H4 (cell line): Measurements from ENCODE around the gene TIRAP. TPM values are rescaled to one million over a fixed set of nuclear protein-coding genes. Genes with fewer than 3 reads are reported as not detected.

ENCODE experiments used
- DNase-seq: peaks from one replicate; pipeline ENCODE4 v3.0.0-alpha.2; 2015; ENCODE audit warnings: low spot score
- total RNA-seq: library from RNA; depleted of rRNA; stranded (reverse); fragments of >200 nt; shearing (Covaris generic); gene quantifications from 2 replicates; pipeline ENCODE4 v1.2.3, GENCODE V29; 2014

The TIRAP gene
- total RNA-seq, 1 experiment from 2014 or later, result 3.9 TPM

DNA sequence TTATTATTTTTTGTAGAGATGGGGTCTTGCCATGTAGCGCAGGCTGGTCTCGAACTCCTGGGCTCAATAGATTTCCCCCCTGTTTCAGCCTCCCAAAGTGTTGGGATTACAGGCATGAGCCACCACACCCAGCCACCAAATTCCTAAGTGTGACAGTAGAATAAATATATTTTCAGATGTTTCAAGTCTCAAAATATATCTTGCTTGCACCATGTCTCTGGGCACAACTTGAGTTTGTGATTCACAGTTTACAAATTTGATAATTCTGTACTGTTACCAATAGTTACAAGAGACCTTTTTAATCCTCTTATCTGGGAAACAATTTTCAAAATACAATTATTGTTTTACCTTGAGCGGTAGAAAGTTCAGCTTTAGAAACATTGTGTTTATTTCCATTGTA lies 40.1 kb downstream of the TIRAP start:
- no peak for DNase-seq

DNA sequence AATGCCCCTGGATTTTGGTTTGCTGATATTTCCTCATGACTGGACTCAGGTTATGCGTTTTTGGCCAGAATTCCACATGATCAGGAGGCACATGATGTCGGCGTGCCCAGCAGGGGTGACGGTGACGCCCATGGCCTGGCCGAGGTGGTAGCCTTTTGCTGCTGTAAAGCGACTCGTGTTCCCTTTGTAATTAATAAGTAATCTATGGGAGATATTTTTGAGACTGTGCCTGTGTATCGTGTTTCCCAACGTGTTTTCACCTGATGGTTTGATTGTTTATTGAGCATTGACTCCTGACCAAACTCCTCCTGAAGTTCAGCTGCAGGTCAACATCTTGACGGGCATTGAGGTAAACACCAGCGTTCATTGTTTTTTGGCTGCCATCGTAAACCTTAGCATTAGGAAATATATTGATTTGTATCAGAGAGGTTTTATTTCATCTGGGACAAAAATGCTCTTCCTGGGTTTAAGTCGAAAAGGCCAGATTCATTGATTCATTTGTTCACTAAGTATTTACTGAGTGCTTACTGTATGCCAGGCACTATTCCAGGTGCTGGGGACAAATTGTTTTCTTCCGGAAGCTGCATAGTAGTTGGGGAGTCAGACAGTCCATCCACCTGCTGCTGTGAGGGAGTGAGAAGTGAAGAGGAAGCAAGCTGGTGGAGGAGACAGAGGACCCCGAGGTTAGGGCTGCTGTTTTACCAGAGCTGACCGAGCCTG lies 44.5 kb downstream of the TIRAP start:
- DNase-seq, result no peak

DNA sequence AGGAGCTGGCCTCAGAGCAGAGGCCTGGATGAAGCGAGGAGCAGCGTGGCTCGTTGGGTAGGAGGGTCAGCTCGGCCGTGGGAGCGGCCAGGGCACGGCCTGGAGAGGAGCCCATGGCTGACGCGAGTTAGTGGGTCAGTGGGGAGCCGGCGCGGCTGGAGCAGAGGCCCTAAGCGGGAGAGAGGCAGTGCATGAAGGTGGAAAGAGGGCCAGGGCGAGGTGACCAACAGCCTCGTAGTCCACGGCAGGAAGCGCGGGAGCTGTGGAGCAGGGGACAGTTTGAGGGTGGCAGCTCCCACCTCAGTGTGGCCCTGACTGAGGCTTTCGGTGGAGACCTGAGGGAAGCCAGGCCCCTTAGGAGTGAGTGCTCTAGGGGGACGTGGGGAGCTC lies 45.1 kb downstream of the TIRAP start:
- DNase-seq, result no peak

DNA sequence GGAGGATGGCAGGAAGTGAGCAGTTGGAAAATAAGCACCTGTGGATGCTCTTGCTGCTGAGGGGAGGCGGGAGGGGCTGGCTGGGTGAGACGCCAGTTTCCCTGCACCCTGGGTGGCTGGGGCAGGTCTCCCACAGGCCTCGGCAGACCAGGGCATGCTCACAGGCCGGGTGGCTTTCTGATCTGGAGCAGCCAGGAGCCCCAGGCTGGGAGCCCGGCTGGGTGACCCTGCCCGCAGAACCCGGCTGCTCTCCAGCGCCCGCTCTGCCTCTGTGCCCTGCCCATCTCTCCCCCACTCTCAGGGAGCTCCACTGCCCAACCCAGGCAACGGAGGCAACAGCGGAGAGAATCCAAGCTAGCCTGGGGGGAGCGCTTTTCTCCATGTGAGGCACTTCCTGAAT lies 45.6 kb downstream of the TIRAP start:
- DNase-seq, result no peak

DNA sequence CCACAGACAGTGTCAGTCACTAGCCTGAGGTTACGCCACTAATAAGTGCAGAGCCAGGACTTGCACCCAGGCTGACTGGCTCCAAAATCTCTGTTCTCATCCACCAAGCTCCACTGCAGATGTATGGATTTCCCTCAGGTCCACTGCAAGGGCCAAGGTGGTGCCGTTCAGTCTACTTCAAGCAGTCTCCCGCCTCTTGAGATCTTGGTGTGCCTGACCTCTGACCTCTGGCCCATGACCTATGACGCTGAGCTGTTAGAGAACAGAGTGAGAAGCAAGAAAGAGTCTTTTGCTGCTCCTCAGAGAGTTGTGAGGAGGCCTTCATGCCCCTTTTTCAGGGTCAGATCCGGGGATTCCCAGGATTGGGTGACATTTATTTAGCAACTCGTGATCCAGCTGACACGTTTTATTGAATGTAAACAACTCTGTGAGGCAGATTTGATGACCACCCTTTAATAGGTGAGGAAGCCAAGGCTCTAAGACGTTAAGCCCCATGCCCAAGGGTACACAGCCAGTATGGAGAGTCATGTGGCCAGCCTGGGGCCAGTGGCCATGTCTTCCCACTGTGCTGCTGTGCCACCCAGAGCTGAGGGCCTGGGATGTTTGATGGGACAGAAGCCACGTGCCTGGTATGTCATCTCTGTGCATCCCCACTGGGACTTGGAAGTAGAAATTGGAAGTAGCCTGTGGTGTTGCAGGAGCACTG lies 46.2 kb downstream of the TIRAP start:
- no peak for DNase-seq

DNA sequence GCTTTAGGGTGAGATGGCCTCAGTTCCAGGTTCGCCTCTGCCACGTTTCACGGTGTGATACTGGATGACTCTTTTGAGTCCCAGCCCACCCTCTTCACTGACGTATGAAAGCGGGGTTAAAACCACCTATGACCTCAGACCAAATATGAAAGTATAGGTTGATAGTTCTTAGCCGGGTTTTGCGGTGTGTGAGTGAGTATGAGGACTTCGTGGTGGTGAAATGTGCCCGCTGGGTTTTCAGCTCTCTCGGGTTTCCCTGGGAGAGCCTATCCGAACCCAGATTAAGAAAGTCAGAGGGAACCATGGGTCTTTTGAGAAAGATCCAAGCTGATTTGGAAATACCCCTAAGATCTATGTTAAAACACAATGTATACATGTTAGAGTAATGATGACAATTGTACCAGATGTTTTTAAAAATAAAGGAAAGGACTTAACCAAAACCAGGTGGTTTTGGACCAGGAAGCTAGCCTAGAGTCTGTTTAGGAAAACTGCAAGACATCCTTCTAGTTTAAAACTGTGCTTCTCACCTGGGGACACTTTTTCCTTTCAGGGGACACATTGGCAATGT lies 46.8 kb downstream of the TIRAP start:
- no peak for DNase-seq

DNA sequence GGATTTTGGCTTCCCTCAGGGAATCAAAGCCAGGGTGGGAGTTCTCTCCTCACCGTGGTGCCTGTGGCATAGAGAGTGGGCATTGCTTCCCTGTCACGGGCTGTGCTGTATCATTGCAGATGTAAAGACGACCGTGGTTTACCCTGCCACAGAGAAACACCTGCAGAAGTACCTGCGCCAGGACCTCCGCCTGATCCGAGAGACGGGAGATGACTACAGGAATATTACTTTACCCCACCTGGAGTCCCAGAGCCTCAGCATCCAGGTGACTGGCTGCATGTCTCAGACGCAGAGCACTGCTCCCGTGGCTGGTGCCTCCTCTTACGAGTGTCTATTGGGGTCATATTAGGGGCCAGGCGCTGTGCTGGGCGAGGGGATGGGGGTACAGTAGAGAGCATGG lies 48.4 kb downstream of the TIRAP start:
- no peak for DNase-seq

DNA sequence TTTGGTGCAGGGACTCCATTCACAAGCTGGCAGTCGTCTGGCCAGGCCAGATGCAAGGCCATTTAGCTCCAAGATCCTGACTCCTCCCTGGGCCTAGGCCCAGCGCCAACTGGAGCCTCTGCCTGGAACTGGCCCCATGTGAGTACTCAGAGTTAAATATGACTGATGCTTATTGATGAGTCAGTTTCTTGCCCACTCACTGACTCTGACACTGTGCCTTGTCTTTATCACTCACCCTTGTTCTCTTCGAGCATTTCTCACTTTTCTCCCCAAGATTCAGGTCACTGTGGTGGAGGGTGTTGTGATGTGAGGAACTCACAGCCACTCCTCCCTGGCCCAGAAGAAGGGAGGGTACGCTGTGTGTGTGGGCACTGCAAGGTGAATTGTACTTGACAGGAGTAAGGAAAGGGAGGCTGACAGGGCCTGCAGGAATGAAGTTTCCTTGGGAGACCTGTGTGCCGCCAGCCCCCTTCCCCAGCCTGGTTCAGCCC lies 49.4 kb downstream of the TIRAP start:
- peak; percentile 30 for DNase-seq

DNA sequence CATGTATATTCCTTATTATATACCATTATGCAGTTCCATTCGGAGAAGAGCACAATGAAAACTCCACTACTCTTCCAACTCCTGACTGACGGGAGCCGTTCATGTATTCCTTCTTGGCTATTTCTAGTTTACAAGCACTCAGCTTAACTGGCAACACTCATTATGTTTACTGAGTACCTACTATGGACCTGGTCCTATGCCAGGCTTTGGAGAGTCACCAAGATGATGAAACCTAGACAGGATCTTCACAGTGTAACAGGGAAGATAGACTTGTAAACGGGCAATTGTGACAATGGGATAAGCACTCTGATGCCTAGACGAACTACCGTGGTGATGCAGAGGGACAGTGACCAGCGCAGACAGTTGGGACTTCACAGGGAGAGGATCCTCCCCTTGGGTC lies 50.2 kb downstream of the TIRAP start:
- no peak for DNase-seq

DNA sequence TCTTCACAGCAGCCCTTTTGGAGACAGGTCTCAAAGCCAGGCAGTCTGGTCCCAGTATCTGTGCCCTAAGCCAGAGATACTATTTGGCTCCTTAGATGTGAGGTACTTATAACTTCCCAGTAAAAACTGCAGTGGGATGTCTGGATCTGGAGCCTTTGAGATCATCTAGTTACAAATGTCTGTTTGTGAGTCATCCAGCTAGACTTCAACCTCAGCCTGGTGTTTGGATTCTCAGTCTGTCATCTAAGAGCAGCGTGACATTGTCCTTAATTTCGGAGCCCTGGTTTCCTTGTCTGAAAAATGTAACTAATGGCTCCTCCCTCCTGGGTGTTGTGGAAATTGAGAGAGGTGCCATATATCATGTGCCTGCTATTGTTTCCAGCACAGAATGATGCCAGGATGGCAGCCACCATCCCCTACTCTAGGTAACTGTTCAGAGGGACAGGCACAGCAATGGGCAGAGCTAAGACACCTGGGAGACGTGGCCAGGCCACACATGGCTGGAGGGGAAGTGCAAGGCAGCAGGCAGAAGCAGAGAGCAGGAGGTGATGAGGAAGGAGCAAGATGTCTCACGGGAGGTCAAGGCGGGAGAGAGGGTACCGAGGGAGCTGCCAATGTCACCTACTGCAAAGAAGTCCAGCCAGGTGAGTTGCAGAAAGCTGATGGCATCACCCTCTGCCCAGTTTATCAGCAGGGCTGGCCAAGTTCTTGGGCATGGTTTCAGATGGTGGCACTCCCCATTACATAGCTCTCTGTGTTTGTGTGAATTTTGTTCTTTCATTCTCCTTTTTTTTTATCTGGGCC lies 52.0 kb downstream of the TIRAP start:
- no peak for DNase-seq

DNA sequence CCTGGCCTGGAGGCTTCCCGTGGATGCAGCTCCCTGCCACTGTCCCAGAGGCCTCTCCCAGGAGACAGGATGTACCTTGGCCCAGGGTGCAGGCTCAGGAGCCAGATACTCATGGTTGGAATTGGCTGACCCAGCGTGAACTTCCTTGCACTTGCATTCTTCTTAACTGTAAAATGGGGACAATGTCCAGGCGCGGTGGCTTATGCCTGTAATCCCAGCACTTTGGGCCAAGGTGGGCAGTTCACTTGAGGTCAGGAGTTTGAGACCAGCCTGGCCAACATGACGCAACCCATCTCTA lies 52.5 kb downstream of the TIRAP start:
- DNase-seq, result no peak

DNA sequence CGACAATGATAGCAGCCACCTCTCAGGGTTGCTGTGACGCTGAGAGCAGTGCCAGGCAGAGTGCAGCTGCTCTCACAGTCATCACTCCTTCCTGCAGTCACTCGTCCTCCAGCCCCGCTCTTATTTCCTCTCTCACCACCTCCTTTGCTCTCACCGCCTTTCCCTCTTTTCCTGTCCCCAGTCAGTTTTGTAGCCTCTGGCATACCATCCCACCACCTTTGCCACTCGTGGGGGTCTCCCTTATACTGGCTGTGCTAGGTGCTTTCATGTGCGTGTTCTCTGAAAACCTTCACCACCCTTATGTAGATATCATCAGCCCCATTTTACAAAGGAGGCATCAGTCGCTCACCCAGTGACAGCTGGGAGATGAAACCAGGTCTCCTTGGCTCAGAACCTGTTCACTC lies 53.2 kb downstream of the TIRAP start:
- DNase-seq, result no peak

DNA sequence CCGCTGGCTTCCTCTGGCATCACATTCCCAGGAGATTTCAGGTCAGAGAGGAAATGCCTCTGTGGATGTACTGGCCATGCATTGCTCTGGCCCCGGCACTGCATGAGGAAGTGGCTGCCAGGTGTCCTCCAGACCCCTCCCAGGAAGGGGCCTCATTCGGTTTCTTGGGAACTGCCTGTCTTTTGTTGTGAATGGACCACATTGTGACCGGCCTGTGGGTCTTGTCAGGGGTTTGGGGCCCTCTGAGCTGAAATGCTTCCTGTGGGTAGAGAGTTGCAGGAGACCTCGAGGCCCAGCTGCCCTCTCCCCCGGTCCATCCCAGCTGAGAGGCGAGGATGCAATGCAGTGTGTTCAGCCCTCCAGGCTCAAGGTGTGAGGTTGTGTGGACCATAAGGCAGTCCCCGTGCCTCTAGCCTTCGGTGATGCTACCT lies 53.8 kb downstream of the TIRAP start:
- no peak for DNase-seq

DNA sequence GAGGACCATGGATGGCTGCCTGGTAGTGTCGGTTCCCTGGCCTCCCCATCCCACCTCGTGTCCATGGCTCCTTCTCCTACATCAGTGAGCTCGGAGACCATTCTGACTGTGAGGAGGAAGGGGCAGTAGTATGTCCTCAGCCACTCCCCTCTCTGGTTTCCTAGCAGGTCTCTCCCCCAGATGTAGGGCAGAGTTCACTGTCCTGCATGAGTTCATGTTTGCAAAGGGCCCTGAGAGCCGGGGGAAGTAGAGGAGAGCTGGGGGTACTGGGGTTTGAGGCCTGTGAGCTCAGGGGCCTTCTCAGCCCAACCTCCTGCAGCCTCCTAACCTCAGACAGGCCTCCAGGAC lies 54.2 kb downstream of the TIRAP start:
- DNase-seq, result no peak

DNA sequence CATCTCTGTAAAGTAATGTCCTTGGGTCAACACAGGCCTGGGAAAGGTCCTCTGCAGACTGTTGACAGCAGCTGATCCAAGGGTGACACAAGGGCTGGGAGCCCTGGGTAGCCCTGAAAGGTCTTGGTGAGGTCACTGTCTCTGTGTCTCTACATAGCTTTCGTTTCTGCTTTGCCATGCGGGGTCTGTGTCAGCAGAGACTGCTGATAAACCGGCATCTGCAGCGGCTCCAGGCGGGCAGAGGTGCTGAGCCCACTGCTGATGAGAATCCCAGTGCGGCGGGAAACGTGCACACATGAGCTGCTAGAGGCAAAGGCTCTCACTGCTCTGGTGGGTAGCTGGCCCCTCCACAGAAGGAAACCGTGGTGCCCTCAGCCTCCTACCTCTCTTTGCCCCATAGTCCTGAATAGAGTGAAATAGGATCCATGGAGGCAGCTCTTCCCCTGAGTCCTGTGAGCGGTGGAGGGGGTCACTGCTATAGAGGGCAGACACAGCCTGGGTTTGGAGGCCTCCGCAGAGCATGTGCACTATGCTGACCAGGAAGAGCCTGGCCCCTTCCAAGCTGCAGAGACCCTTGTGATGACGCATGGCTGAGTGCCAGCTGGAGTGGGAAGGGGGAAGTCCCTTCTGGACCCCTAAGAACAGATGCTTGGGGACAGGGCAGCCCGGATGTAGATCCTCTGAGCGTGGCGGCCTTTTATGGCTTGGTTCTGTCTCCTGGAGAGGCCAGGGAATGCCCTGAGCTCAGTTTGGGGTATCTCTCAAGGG lies 54.8 kb downstream of the TIRAP start:
- DNase-seq, result no peak

DNA sequence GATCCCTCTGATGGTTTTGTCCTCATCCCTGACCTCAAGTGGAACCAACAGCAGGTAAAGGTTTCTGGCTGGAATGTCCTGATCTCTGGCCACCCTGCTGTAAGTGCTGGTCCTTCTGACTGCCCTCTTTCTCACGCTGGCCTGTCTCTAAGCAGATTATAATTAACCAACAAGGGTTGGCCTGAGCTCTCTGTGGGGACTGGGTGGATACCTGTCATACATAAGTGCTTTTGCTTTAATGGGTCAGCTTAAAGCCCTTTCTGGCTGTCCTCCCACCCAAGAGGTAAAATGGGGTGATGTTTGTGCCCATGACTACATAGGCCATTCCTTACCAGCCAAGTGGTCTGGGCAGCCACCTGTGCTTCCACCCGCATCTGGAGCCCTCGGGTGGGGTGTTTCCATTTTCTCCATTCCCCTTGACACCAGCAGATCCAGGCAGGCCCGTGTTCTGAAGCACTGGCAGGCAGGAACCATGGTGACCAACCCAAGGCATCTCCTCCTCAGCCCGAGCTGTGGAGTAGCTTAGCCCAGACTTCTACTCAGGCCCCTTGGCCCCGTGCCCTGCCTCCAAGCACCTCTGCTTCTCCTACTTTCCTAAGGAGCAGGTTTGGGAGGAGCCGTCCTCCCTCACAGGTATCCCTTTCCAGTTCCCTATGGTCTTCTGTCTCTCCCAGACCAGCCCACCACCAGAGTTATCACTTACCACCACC lies 55.6 kb downstream of the TIRAP start:
- DNase-seq, result no peak

DNA sequence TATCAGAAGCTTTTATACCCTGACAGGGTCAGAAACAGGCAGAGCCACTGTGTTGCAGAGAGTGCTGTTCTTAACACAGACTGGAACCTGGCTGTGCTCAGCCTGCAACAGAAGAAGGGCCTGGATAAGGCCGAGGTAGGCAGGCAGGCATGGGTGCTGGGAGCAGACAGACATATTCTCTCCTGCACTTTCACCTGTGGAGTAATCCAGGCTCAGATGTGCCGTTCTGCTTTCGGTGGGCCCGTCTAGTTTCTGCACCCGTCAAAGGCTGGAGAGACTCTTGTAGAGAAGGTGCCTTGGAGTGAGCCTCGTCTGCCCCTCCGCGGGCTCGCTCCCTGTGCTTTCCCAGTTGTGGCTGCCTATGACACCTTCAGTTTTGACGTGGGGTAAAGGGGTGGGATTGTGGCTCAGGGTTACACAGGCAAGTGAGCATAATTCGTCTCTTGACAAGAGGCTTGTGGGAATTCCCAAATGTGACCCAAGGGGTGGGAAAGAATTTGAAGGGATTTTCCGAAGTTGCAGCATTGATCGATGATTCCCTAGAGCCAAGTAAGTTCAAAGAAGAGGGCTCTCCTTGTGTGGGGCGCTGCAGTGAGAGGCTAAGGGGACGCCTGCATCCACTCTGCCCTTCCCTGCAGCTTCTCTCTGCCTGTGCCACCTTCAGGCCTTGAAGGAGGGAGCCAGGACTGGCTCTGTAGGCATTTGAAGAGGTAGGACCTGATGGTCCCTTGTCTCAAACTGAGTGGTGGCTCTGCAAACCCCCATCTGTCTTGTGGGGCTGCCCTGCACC lies 56.4 kb downstream of the TIRAP start:
- no peak for DNase-seq

DNA sequence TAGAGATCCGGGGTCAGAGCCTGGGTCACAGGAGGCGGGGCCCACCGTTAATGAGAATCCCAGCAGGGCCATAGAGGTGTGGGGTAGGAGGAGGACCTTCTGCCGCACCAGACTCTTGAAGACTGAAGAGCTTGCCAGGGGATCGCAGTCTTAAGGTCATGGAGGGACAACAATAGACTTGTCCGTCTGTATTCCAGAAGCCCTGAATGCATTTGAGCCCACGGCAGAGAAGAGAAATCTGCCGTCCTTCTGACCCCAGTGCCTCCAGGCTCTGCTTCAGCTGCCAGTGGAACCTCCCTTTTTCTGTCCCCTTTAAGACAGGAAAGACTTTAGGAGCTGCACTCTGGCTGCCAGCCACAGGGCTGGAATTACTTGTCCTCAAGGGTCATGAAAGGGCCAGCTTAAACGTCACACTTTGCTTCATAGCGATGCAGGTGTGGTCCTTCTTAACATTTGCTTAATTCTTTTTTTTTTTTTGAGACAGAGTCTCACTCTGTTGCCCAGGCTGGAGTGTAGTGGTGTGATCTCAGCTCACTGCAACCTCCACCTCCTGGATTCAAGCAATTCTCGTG lies 57.1 kb downstream of the TIRAP start:
- peak; percentile 40 for DNase-seq

DNA sequence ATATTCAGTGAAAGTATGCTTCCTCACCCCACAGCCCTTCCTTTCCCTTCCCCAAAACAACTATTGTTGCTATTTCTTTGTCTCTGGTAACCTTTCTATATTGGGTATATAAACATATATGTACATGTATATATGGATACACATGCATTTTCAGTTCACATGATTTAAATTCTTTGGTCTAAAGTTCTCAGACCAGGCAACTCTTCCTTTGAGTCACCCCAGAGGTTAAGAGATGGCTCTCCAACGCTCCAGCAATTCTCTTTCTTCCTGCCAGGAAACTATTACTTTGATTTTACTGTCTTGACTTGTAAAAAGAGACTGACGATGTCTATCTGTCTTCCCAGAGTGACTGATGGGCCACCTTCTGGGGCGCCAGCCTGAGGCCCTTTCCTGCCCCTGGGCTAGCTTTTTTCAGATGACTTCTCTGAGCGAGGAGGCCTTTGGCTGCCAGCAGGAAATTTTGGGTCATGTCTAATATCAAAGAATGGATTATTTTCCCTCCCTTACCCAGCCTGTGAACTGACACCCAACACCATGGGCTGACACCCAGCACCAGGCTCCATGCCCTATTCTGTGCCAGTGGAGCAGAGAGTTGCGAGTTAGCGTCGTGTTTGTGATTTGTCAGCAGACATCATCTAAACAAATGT lies 58.2 kb downstream of the TIRAP start:
- no peak for DNase-seq
